ENCODE results near the gene CAPNS2.

- TF ChIP-seq TOX (CRISPR knock-in tag; IDR thresholded peaks at IDR 0.05; ENCODE audit: borderline replicate concordance) (no peak), ZFP3 (CRISPR knock-in tag; IDR thresholded peaks at IDR 0.05) (no peak)
Observed at GRCh38 chr16:55561319-55561848, 5.1 kb upstream of the CAPNS2 start.

Data from SK-N-SH treated with all-trans-retinoic acid at 6 μM for 48 hours (cell line).